Measurements from ENCODE around the gene TET2.

TET2 gene

GRCh38 chr4:105227054-105227453 lies 80.4 kb downstream of the TET2 start:
- no peak for TF ChIP-seq CTCF (IDR thresholded peaks at IDR 0.05; ENCODE audit: control insufficient read depth, insufficient read depth, low read depth, low read length, missing control alignments)
- H3K4me3 ChIP-seq (ENCODE audit: control insufficient read depth, low read depth, low read length) = no peak overlapping the region

DNA sequence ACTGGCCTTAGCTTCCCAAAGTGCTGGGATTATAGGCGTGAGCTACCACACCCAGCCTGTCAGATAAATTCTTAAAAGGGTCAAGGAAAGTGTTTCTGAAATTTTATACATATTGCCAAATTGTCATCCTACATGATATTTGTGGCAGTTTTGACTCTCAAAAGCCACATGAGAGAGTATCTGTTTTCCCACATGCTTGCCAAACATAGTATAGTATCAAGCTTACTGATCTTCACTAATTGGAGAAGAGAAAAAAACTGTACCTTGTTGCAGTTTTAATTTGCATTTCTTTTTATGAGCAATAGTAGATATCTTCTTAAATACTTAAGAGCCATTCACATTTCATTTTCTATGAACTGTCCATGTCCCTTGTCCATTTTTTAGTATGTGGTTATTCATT lies 83.6 kb downstream of the TET2 start:
- no peak for TF ChIP-seq CTCF (IDR thresholded peaks at IDR 0.05; ENCODE audit: control insufficient read depth, insufficient read depth, low read depth, low read length, missing control alignments)
- H3K4me3 ChIP-seq (ENCODE audit: control insufficient read depth, low read depth, low read length) = no peak overlapping the region
- no peak for DNase-seq (ENCODE audit: low read depth)

More at GRCh38 chr4:105227054-105227453, 80.4 kb downstream of the TET2 start:
- DNase-seq (ENCODE audit: low read depth) = no peak

DNA sequence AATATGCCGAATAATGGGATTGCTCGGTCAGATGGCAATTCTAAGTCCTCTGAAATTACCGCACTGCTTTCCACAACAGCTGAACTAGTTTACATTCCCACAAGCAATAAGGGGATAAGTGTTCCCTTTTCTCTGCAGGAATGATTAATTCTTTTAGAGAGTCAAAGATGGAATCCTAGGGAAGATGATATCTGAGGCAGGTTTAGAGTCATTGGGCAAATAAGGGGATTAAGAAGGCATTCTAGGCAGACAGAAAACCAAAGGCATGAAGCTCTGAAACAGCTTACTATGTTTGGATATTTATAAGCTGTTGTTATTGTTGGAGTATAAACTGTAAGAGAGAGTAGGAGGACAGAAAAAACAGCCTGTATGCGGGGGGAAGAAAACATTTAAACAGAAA lies 85.7 kb downstream of the TET2 start:
- no peak for DNase-seq (ENCODE audit: low read depth)
- TF ChIP-seq CTCF (IDR thresholded peaks at IDR 0.05; ENCODE audit: control insufficient read depth, insufficient read depth, low read depth, low read length, missing control alignments) = no peak
- no peak overlapping the region for H3K4me3 ChIP-seq (ENCODE audit: control insufficient read depth, low read depth, low read length)

DNA sequence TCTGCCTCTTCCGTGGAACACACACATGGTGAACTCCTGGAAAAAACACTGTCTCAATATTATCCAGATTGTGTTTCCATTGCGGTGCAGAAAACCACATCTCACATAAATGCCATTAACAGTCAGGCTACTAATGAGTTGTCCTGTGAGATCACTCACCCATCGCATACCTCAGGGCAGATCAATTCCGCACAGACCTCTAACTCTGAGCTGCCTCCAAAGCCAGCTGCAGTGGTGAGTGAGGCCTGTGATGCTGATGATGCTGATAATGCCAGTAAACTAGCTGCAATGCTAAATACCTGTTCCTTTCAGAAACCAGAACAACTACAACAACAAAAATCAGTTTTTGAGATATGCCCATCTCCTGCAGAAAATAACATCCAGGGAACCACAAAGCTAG lies 87.9 kb downstream of the TET2 start:
- no peak overlapping the region for H3K4me3 ChIP-seq (ENCODE audit: control insufficient read depth, low read depth, low read length)
- no peak for DNase-seq (ENCODE audit: low read depth)
- no peak for TF ChIP-seq CTCF (IDR thresholded peaks at IDR 0.05; ENCODE audit: control insufficient read depth, insufficient read depth, low read depth, low read length, missing control alignments)

DNA sequence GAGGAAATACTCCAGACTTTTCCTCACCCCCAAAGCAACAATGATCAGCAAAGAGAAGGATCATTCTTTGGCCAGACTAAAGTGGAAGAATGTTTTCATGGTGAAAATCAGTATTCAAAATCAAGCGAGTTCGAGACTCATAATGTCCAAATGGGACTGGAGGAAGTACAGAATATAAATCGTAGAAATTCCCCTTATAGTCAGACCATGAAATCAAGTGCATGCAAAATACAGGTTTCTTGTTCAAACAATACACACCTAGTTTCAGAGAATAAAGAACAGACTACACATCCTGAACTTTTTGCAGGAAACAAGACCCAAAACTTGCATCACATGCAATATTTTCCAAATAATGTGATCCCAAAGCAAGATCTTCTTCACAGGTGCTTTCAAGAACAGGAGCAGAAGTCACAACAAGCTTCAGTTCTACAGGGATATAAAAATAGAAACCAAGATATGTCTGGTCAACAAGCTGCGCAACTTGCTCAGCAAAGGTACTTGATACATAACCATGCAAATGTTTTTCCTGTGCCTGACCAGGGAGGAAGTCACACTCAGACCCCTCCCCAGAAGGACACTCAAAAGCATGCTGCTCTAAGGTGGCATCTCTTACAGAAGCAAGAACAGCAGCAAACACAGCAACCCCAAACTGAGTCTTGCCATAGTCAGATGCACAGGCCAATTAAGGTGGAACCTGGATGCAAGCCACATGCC lies 89.7 kb downstream of the TET2 start:
- TF ChIP-seq CTCF (IDR thresholded peaks at IDR 0.05; ENCODE audit: control insufficient read depth, insufficient read depth, low read depth, low read length, missing control alignments) = no peak
- H3K4me3 ChIP-seq (ENCODE audit: control insufficient read depth, low read depth, low read length) = no peak overlapping the region
- DNase-seq (ENCODE audit: low read depth) = no peak

DNA sequence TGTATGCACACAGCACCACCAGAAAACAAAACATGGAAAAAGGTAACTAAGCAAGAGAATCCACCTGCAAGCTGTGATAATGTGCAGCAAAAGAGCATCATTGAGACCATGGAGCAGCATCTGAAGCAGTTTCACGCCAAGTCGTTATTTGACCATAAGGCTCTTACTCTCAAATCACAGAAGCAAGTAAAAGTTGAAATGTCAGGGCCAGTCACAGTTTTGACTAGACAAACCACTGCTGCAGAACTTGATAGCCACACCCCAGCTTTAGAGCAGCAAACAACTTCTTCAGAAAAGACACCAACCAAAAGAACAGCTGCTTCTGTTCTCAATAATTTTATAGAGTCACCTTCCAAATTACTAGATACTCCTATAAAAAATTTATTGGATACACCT lies 90.2 kb downstream of the TET2 start:
- DNase-seq (ENCODE audit: low read depth) = no peak
- no peak for TF ChIP-seq CTCF (IDR thresholded peaks at IDR 0.05; ENCODE audit: control insufficient read depth, insufficient read depth, low read depth, low read length, missing control alignments)
- H3K4me3 ChIP-seq (ENCODE audit: control insufficient read depth, low read depth, low read length) = no peak overlapping the region

Data from AG09309 (cell line).